Neural progenitor cell (in vitro differentiated cells): Measurements from ENCODE around the gene STPG4. TPM values are rescaled to one million over a fixed set of nuclear protein-coding genes. Genes with fewer than 3 reads are reported as not detected.
A peak's percentile ranks its signal among the peaks of the same experiment; 100 is the strongest.

Source experiments
- DNase-seq: peaks from one replicate; pipeline ENCODE4 v3.0.0-alpha.2; 2016; ENCODE audit warnings: low spot score
- H2AFZ ChIP-seq: fragments of 200-600 bp; sonication (generic); replicated peaks from 2 replicates; pipeline ENCODE4 v1.6.1; 2016; ENCODE audit warnings: antibody characterized with exemption
- H3F3A ChIP-seq: fragments of 200-600 bp; sonication (generic); 2 replicates; pipeline ENCODE4 v1.6.1; 2016; ENCODE audit warnings: antibody characterized with exemption, low read depth
- H3K27ac ChIP-seq: fragments of 200-600 bp; sonication (generic); 2 replicates; pipeline ENCODE4 v1.5.1; 2016; ENCODE audit warnings: mild to moderate bottlenecking
- H3K27me3 ChIP-seq: fragments of 200-600 bp; sonication (generic); 2 replicates; pipeline ENCODE4 v1.6.1; 2016; ENCODE audit warnings: mild to moderate bottlenecking, moderate library complexity
- H3K36me3 ChIP-seq: fragments of 200-600 bp; sonication (generic); 2 replicates; pipeline ENCODE4 v1.5.1; 2016
- H3K4me1 ChIP-seq: fragments of 200-600 bp; sonication (generic); 2 replicates; pipeline ENCODE4 v1.6.1; 2016; ENCODE audit warnings: mixed run types
- H3K4me2 ChIP-seq: fragments of 200-600 bp; sonication (generic); 2 replicates; pipeline ENCODE4 v1.6.1; 2016
- H3K4me3 ChIP-seq: fragments of 200-600 bp; sonication (generic); 2 replicates; pipeline ENCODE4 v1.5.1; 2016
- H3K79me2 ChIP-seq: fragments of 200-600 bp; sonication (generic); 2 replicates; pipeline ENCODE4 v1.6.1; 2016; ENCODE audit warnings: low read depth
- H3K9ac ChIP-seq: fragments of 200-600 bp; sonication (generic); 2 replicates; pipeline ENCODE4 v1.6.1; 2016
- H3K9me3 ChIP-seq: fragments of 200-600 bp; sonication (generic); 2 replicates; pipeline ENCODE4 v1.5.1; 2016; ENCODE audit warnings: low read depth
- H4K20me1 ChIP-seq: fragments of 200-600 bp; sonication (generic); 2 replicates; pipeline ENCODE4 v1.6.1; 2016; ENCODE audit warnings: low read depth
- H3K27ac Mint-ChIP-seq: 3 replicates; pipeline ENCODE4 v1.8.0; 2021; ENCODE audit warnings: mixed read lengths
- H3K27me3 Mint-ChIP-seq: 2 replicates; pipeline ENCODE4 v1.8.0; 2022; ENCODE audit warnings: low read depth, mild to moderate bottlenecking, inconsistent platforms, moderate library complexity, mixed read lengths; ENCODE audit not compliant: insufficient read depth
- H3K36me3 Mint-ChIP-seq: 3 replicates; pipeline ENCODE4 v1.8.0; 2021; ENCODE audit warnings: mixed read lengths
- H3K4me1 Mint-ChIP-seq: 3 replicates; pipeline ENCODE4 v1.8.0; 2021; ENCODE audit warnings: mixed read lengths
- H3K4me3 Mint-ChIP-seq: 3 replicates; pipeline ENCODE4 v1.8.0; 2021; ENCODE audit warnings: mild to moderate bottlenecking, moderate library complexity, mixed read lengths
- H3K9me3 Mint-ChIP-seq: 3 replicates; pipeline ENCODE4 v1.8.0; 2020; ENCODE audit warnings: mixed read lengths
- EZH2 ChIP-seq: fragments of 200-600 bp; sonication (generic); IDR thresholded peaks from 2 replicates; pipeline ENCODE4 v1.6.1; 2017; ENCODE audit warnings: antibody characterized with exemption, mild to moderate bottlenecking, moderate library complexity
- EZH2phosphoT487 ChIP-seq: fragments of 200-600 bp; sonication (generic); IDR thresholded peaks from 2 replicates; pipeline ENCODE4 v1.6.1; 2017; ENCODE audit warnings: antibody characterized with exemption
- total RNA-seq: library from RNA; depleted of rRNA; stranded (reverse); fragments of >200 nt; gene quantifications from 2 replicates; pipeline ENCODE4 v1.2.3, GENCODE V29; 2015; ENCODE audit warnings: low replicate concordance
- TF ChIP-seq, protein P1 (sequence below): fragments of 200-600 bp; sonication (generic); IDR thresholded peaks from 2 replicates; pipeline ENCODE4 v1.5.1; 2017; ENCODE audit warnings: antibody characterized with exemption, mild to moderate bottlenecking

STPG4 gene
- total RNA-seq, 1 donor from 2014 or later: not detected

GRCh38 chr2:47073641-47074040 is 81.5 kb downstream of the STPG4 start:
- no peak overlapping the region for H3K9ac ChIP-seq
- no peak overlapping the region for H2AFZ ChIP-seq
- no peak overlapping the region for H3K27ac ChIP-seq
- H3K9me3 ChIP-seq: no peaks in the 10 kb centered on the region
- Mint-ChIP-seq H3K4me3 (no peak overlapping the region), H3K27ac (no peak overlapping the region), H3K9me3 (no peaks in the 10 kb centered on the region), H3K4me1 (peaks cover 63% of the 10 kb centered on the region), H3K36me3 (peaks cover 11% of the 10 kb centered on the region), H3K27me3 (peaks cover 13% of the 10 kb centered on the region)
- no peaks in the 10 kb centered on the region for H3F3A ChIP-seq
- no peaks in the 10 kb centered on the region for H3K36me3 ChIP-seq
- no peaks in the 10 kb centered on the region for H3K27me3 ChIP-seq
- H4K20me1 ChIP-seq: no peaks in the 10 kb centered on the region
- DNase-seq: no peak
- peaks cover 12% of the 10 kb centered on the region for H3K4me1 ChIP-seq
- H3K4me3 ChIP-seq: no peak overlapping the region
- H3K79me2 ChIP-seq: no peaks in the 10 kb centered on the region
- H3K4me2 ChIP-seq: no peak overlapping the region
- no peak for TF ChIP-seq EZH2phosphoT487
- no peak for TF ChIP-seq EZH2
- TF ChIP-seq, protein P1, sequence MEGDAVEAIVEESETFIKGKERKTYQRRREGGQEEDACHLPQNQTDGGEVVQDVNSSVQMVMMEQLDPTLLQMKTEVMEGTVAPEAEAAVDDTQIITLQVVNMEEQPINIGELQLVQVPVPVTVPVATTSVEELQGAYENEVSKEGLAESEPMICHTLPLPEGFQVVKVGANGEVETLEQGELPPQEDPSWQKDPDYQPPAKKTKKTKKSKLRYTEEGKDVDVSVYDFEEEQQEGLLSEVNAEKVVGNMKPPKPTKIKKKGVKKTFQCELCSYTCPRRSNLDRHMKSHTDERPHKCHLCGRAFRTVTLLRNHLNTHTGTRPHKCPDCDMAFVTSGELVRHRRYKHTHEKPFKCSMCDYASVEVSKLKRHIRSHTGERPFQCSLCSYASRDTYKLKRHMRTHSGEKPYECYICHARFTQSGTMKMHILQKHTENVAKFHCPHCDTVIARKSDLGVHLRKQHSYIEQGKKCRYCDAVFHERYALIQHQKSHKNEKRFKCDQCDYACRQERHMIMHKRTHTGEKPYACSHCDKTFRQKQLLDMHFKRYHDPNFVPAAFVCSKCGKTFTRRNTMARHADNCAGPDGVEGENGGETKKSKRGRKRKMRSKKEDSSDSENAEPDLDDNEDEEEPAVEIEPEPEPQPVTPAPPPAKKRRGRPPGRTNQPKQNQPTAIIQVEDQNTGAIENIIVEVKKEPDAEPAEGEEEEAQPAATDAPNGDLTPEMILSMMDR: no peak

- H3K9ac ChIP-seq: no peak overlapping the region
- H3K27ac ChIP-seq: no peak overlapping the region
- H3K4me1 ChIP-seq: peaks cover 12% of the 10 kb centered on the region
Measured at GRCh38 chr2:47073217-47073616, 81.9 kb downstream of the STPG4 start.

GRCh38 chr2:47072728-47073191 is 82.3 kb downstream of the STPG4 start:
- Mint-ChIP-seq H3K4me3 (peak overlapping the region; percentile 70), H3K36me3 (peaks cover 12% of the 10 kb centered on the region), H3K27me3 (peaks cover 12% of the 10 kb centered on the region), H3K9me3 (no peaks in the 10 kb centered on the region), H3K4me1 (peaks cover 64% of the 10 kb centered on the region), H3K27ac (peak overlapping the region; percentile 92)
- TF ChIP-seq EZH2phosphoT487: no peak
- TF ChIP-seq, protein P1: no peak
- TF ChIP-seq EZH2: no peak
- H2AFZ ChIP-seq: no peak overlapping the region
- no peaks in the 10 kb centered on the region for H3F3A ChIP-seq
- no peak overlapping the region for H3K4me2 ChIP-seq
- no peak for DNase-seq
- H3K36me3 ChIP-seq: no peaks in the 10 kb centered on the region
- H3K9ac ChIP-seq: no peak overlapping the region
- no peaks in the 10 kb centered on the region for H3K27me3 ChIP-seq
- no peak overlapping the region for H3K27ac ChIP-seq
- peaks cover 12% of the 10 kb centered on the region for H3K4me1 ChIP-seq
- no peaks in the 10 kb centered on the region for H3K79me2 ChIP-seq
- H4K20me1 ChIP-seq: no peaks in the 10 kb centered on the region
- no peaks in the 10 kb centered on the region for H3K9me3 ChIP-seq
- no peak overlapping the region for H3K4me3 ChIP-seq

More at GRCh38 chr2:47073217-47073616, 81.9 kb downstream of the STPG4 start:
- Mint-ChIP-seq H3K4me3 (peak overlapping the region; percentile 70), H3K27me3 (peaks cover 13% of the 10 kb centered on the region), H3K9me3 (no peaks in the 10 kb centered on the region), H3K27ac (peak overlapping the region; percentile 92), H3K36me3 (peaks cover 11% of the 10 kb centered on the region), H3K4me1 (peaks cover 65% of the 10 kb centered on the region)
- TF ChIP-seq, protein P1: no peak
- TF ChIP-seq EZH2phosphoT487 (no peak), EZH2 (no peak)
- Histone ChIP-seq H3K4me2 (no peak overlapping the region), H3K9me3 (no peaks in the 10 kb centered on the region), H3K27me3 (no peaks in the 10 kb centered on the region), H3K79me2 (no peaks in the 10 kb centered on the region), H4K20me1 (no peaks in the 10 kb centered on the region), H3K36me3 (no peaks in the 10 kb centered on the region), H2AFZ (no peak overlapping the region), H3F3A (no peaks in the 10 kb centered on the region), H3K4me3 (no peak overlapping the region)
- no peak for DNase-seq
